GM18499 (cell line): ENCODE data around the gene KNCN.

Source experiments
- ATAC-seq: cut with Tn5 transposase; IDR thresholded peaks from one replicate; pipeline ENCODE4 v1.9.1; 2021; ENCODE audit warnings: moderate number of reproducible peaks; ENCODE audit not compliant: insufficient read depth, unreplicated experiment

The KNCN gene

GRCh38 chr1:46569884-46570725 lies 18.7 kb upstream of the KNCN start:
- no peak for ATAC-seq

GRCh38 chr1:46569116-46569515 lies 17.7 kb upstream of the KNCN start:
- no peak for ATAC-seq

GRCh38 chr1:46568461-46568891 lies 17.0 kb upstream of the KNCN start:
- ATAC-seq = no peak

- ATAC-seq = no peak
These were observed 11.9 kb upstream of the KNCN start for GRCh38 chr1:46563341-46563740.

GRCh38 chr1:46562498-46562897 lies 11.1 kb upstream of the KNCN start:
- no peak for ATAC-seq

GRCh38 chr1:46558966-46559365 lies 7.5 kb upstream of the KNCN start:
- no peak for ATAC-seq

- no peak for ATAC-seq
These were observed 6.9 kb upstream of the KNCN start for GRCh38 chr1:46558141-46558963.

- no peak for ATAC-seq
These were observed 6.0 kb upstream of the KNCN start for GRCh38 chr1:46557403-46557802.

GRCh38 chr1:46556822-46557221 lies 5.4 kb upstream of the KNCN start:
- no peak for ATAC-seq

- no peak for ATAC-seq
These were observed 4.6 kb upstream of the KNCN start for GRCh38 chr1:46555826-46556619.

GRCh38 chr1:46554597-46555381 lies 3.3 kb upstream of the KNCN start:
- no peak for ATAC-seq

- ATAC-seq = no peak
These were observed 2.8 kb upstream of the KNCN start for GRCh38 chr1:46554236-46554596.

GRCh38 chr1:46553506-46553905 lies 2.1 kb upstream of the KNCN start:
- no peak for ATAC-seq

GRCh38 chr1:46552357-46553237 lies 1.1 kb upstream of the KNCN start:
- no peak for ATAC-seq

- no peak for ATAC-seq
These were observed 656 bp downstream of the KNCN start for GRCh38 chr1:46550751-46551231.

GRCh38 chr1:46549697-46550681 lies 1.5 kb downstream of the KNCN start:
- ATAC-seq = no peak

- ATAC-seq = no peak
These were observed 3.7 kb downstream of the KNCN start for GRCh38 chr1:46547481-46548383.
